C4-2B (cell line): Measurements from ENCODE around the gene HMGB1.

Experiments used
- H3K27ac ChIP-seq: fragments of 450-650 bp; 2 replicates; pipeline ENCODE4 v1.5.1; 2017
- ZFX ChIP-seq: fragments of 450-650 bp; IDR thresholded peaks from 2 replicates; pipeline ENCODE4 v1.6.1; 2017
- TF ChIP-seq, protein P1 (sequence below): fragments of 450-650 bp; conservative IDR thresholded peaks from 2 replicates; pipeline ENCODE4 v1.5.1; 2017; ENCODE audit warnings: mild to moderate bottlenecking

Gene HMGB1

DNA sequence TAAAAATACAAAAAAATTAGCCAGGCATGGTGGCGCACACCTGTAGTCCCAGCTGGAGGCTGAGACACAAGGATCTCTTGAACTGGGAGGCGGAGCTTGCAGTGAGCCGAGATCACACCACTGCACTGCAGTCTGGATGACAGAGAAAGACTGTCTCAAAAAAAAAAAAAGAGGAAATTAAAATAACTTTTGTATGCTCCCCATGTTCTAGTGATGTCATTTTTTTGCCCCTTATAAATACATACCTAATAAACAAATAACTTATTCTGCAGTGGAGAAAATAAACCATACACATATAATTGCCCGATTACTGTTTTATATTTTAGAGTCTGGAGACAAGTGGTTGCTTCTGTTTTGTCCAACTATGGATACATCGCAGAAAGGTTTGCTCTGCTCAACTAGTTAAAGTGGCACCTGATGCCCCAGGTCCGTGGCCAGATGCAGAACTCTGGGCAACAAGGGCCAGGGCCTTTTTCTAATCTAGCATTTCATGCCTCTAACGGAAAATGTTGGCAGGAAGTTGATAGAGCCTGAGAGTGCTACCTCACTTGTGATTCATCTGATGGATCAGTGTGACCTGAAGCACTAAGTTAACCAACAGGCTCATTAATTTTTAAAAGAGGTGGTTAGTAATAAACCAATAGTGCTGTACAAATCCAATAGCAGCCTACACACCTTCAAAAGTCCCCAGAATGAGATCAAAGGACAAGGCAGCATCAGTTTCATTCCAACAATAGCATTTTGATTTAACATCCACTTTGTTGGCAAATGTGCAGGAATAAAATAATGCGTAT lies 24.6 kb downstream of the HMGB1 start:
- TF ChIP-seq, protein P1, sequence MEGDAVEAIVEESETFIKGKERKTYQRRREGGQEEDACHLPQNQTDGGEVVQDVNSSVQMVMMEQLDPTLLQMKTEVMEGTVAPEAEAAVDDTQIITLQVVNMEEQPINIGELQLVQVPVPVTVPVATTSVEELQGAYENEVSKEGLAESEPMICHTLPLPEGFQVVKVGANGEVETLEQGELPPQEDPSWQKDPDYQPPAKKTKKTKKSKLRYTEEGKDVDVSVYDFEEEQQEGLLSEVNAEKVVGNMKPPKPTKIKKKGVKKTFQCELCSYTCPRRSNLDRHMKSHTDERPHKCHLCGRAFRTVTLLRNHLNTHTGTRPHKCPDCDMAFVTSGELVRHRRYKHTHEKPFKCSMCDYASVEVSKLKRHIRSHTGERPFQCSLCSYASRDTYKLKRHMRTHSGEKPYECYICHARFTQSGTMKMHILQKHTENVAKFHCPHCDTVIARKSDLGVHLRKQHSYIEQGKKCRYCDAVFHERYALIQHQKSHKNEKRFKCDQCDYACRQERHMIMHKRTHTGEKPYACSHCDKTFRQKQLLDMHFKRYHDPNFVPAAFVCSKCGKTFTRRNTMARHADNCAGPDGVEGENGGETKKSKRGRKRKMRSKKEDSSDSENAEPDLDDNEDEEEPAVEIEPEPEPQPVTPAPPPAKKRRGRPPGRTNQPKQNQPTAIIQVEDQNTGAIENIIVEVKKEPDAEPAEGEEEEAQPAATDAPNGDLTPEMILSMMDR, result no peak
- TF ChIP-seq ZFX, result no peak
- no peak overlapping the region for H3K27ac ChIP-seq

DNA sequence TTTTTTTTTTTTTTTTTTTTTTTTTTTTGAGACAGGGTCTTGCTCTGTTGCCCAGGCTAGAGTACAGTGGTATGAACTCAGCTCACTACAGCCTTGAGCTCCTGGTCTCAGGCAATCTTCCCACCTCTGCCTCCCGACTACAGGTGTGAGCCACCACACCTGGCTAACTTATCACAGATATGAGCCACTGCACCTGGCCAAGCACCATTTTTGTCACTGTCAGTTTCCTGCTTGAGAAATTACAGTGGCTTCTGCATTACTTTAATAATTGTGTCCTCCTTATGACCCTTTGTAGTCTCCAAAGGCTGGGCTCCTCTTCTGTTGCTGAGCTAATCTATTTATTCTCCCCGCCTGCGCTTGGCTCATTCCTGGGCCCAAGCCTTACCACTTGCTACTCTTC lies 27.4 kb downstream of the HMGB1 start:
- no peak overlapping the region for H3K27ac ChIP-seq
- TF ChIP-seq ZFX, result no peak
- TF ChIP-seq, protein P1, result no peak

DNA sequence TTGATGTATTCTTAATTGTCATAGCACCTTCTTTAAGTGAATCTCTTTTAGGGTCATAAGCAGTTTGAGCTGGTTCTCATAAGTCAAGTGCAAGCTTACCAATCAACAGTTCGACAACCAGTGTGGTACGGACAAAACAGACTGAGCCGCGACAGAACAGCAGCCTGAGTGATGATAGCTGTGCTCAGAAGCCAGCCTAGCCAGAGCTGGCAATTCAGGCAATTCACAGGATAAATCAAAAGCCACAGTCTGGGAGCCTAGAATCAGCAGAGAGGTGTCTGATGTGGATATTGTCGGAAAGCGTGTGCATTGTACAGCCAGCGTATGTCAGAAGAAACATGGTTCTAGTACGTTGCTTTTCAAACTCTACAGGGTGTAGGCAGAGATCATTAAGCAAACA lies 28.6 kb downstream of the HMGB1 start:
- H3K27ac ChIP-seq, result no peak overlapping the region
- no peak for TF ChIP-seq ZFX
- TF ChIP-seq, protein P1, result no peak

DNA sequence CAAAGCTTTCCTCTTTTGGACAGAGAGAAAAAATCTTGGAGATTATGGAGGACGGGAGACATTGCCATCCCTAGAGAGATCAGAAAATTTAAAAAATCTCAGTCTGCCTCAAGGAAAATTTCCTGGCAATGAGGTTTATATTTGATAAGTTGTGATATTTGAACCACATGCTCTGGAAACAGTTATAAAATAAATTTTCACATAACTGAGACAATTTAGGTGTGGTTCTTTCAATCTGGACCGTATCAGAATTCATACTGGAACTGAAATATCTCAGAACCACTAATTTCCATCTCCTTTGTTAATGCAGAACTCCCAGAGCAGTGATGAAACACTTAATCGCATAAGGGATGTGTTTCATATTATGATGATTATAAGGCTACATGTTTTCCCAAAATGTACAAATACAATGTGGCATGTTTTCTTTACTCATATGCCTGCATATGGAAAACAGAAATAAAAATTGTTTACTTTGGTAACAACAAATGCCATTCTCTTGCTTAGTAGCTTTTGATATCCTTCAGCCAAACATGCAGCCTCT lies 29.8 kb downstream of the HMGB1 start:
- TF ChIP-seq ZFX, result no peak
- TF ChIP-seq, protein P1, result no peak
- no peak overlapping the region for H3K27ac ChIP-seq

DNA sequence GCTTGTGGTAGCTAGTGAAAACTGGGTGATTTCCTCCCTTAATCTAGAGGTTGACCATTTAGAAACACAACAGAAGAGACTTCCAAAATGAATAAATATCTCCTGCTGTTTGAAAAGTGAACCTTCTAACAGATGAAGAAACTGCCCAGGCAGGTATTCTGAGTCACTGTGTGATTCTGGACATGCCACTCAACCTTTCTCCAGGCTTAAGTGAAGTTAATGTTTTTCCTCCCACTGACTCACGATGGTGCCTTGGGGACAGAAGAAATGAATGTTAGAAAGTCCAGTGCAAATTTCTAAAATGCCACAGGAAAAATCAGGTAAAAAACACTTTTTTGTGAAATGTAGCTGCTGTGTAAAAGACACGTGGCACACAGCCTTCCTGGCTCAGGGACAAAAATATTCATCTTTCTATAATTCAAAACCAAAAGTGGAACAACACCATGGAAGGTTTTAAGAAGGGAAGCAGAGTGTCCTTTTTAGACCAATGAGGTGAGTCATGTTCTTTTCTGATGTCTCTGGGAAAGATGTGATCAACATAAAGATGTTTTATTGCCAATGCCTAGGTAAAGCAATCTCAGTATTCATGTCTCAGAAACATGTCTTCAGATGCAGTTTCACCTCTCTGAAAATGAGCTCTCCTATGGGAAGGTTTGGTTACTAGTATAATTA lies 34.3 kb downstream of the HMGB1 start:
- TF ChIP-seq, protein P1, result no peak
- TF ChIP-seq ZFX, result no peak
- no peak overlapping the region for H3K27ac ChIP-seq

DNA sequence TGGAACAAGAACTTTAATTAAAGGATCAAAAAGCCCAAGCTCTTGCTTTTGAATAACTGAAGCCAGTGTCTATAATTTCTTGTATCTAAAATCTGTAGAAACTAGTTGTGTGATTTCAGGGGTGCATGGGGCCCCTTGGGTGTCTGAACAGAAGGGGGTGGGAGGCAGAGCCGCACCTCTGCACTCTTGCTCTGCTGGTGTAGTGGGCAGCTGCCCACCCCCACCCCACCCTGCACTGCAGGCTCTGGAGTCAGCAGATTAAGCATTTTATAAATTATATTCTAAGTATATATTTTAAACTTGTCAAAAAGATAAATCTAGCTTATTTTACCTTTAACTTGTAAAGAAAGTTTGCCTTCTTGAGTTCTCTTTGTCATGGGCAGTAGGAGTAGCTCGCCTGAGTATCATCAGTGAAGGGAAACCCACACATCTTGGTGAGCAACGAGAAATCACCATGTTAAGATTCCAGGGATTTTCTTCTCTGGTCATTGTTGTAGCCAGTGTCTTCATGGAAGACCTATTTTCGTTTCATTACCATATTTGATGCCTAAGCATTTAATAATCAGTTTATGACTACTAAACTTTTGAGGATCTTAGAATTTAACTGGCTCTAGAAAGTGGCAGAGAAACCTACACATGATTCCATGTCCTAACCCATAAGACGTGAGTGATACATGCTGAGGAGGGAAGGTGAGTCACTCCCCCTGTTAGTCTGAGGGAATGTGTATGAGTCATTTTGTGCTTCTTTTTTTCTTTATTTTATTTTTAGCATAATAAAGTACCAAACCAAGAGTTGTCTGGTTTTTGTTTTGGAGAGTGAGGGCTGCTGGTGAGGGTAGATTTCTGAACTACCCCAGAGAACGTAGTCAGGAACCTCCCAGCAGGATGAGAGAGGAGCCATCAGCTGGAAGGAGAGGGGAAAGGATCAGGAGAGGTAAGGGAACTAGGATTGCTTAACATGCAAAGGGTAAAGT lies 35.7 kb downstream of the HMGB1 start:
- TF ChIP-seq ZFX, result no peak
- TF ChIP-seq, protein P1, result no peak
- no peak overlapping the region for H3K27ac ChIP-seq
